Fibroblast of lung (primary cell): ENCODE measurements around the gene WDR87. TPM values are rescaled to one million over a fixed set of nuclear protein-coding genes. Genes with fewer than 3 reads are reported as not detected.

Experiments used
- DNase-seq, 2 donors: peaks; one replicate each; pipeline versions ENCODE4 v3.0.0 to v3.0.0-alpha.2; 2010; ENCODE audit warnings: low read depth in 2 of 2
- H2AFZ ChIP-seq: 2 replicates; pipeline ENCODE4 v1.5.1; 2012; ENCODE audit warnings: low read length, control low read depth, inconsistent platforms
- H3K27ac ChIP-seq: 2 replicates; pipeline ENCODE4 v1.5.1; 2011; ENCODE audit warnings: low read length, control low read depth; ENCODE audit not compliant: insufficient read depth
- H3K27me3 ChIP-seq: 2 replicates; pipeline ENCODE4 v1.5.1; 2011; ENCODE audit warnings: mild to moderate bottlenecking, low read length; ENCODE audit not compliant: control insufficient read depth, insufficient read depth
- H3K36me3 ChIP-seq: 2 replicates; pipeline ENCODE4 v1.5.1; 2011; ENCODE audit warnings: low read length; ENCODE audit not compliant: control insufficient read depth, insufficient read depth
- H3K4me1 ChIP-seq: 2 replicates; pipeline ENCODE4 v1.5.1; 2011; ENCODE audit warnings: low read length; ENCODE audit not compliant: control insufficient read depth, insufficient read depth; ENCODE audit errors: extremely low read depth
- H3K4me2 ChIP-seq: 2 replicates; pipeline ENCODE4 v1.5.1; 2011; ENCODE audit warnings: low read length, control low read depth; ENCODE audit not compliant: insufficient read depth; ENCODE audit errors: extremely low read depth
- H3K4me3 ChIP-seq, 4 experiments: fragments of 200-600 bp in 1 of 4; sonication (generic) in 1 of 4; replicated peaks in 1 of 4; 2 replicates each; pipeline ENCODE4 v1.5.1; 2011 to 2016; ENCODE audit warnings: low read length in 4 of 4, low read depth in 3 of 4, mild to moderate bottlenecking in 3 of 4, control low read depth in 2 of 4, inconsistent platforms in 1 of 4, mixed read lengths in 1 of 4; ENCODE audit not compliant: insufficient read depth in 1 of 4; ENCODE audit errors: control extremely low read depth in 1 of 4
- H3K79me2 ChIP-seq: 2 replicates; pipeline ENCODE4 v1.5.1; 2012; ENCODE audit warnings: mild to moderate bottlenecking, low read length, inconsistent platforms; ENCODE audit not compliant: control insufficient read depth, insufficient read depth
- H3K9ac ChIP-seq: 2 replicates; pipeline ENCODE4 v1.5.1; 2011; ENCODE audit warnings: mild to moderate bottlenecking, low read length, control low read depth; ENCODE audit not compliant: insufficient read depth
- H3K9me3 ChIP-seq: 2 replicates; pipeline ENCODE4 v1.5.1; 2012; ENCODE audit warnings: low read depth, low read length; ENCODE audit not compliant: control insufficient read depth, insufficient read depth
- H4K20me1 ChIP-seq: 2 replicates; pipeline ENCODE4 v1.5.1; 2011; ENCODE audit warnings: low read length; ENCODE audit not compliant: control insufficient read depth, insufficient read depth; ENCODE audit errors: extremely low read depth
- CTCF ChIP-seq, 2 donors: IDR thresholded peaks in 1 of 2; conservative IDR thresholded peaks in 1 of 2; 1 replicate in 1 of 2; 2 replicates in 1 of 2; pipeline ENCODE4 v1.5.1; 2011 to 2012; ENCODE audit warnings: low read length in 2 of 2, control low read depth in 1 of 2, inconsistent platforms in 1 of 2, low read depth in 1 of 2, mild to moderate bottlenecking in 1 of 2
- EZH2 ChIP-seq: IDR thresholded peaks from 2 replicates; pipeline ENCODE4 v1.5.1; 2012; ENCODE audit warnings: low read length, control low read depth, mild to moderate bottlenecking; ENCODE audit errors: missing control alignments
- polyA plus RNA-seq, 2 donors: library from polyadenylated mRNA; depleted of rRNA in 1 of 2; stranded (reverse) in 1 of 2; unstranded in 1 of 2; fragments of >200 nt; gene quantifications; 2 replicates each; pipeline ENCODE4 v1.2.1, GENCODE V29; 2011 to 2012; ENCODE audit warnings: missing spikeins in 1 of 2
- total RNA-seq: library from RNA; depleted of rRNA; stranded (reverse); fragments of >200 nt; gene quantifications from 2 replicates; pipeline ENCODE4 v1.2.1, GENCODE V29; 2014

WDR87 gene
- total and polyA plus RNA-seq, 2 donors (not counting 1 experiment from before 2014, with no cell fraction given), result not detected

GRCh38 chr19:37874784-37875183 lies 31.6 kb downstream of the WDR87 start:
- no peak overlapping the region for H3K9ac ChIP-seq
- H3K27ac ChIP-seq, result no peak overlapping the region
- H3K36me3 ChIP-seq, result no peaks in the 10 kb centered on the region
- H3K4me3 ChIP-seq, result no peak overlapping the region
- DNase-seq, result peak; percentile 5 to 8
- no peak overlapping the region for H3K4me2 ChIP-seq
- H3K4me1 ChIP-seq, result no peaks in the 10 kb centered on the region
- H3K9me3 ChIP-seq, result no peaks in the 10 kb centered on the region
- H3K79me2 ChIP-seq, result no peaks in the 10 kb centered on the region
- no peaks in the 10 kb centered on the region for H4K20me1 ChIP-seq
- TF ChIP-seq EZH2, result no peak
- no peak for TF ChIP-seq CTCF (conservative IDR thresholded peaks at IDR 0.05 in 1 of 2, IDR thresholded peaks at IDR 0.05 in 1 of 2; ENCODE audit: low read depth in 1 of 2, low read length in 2 of 2)
- no peaks in the 10 kb centered on the region for H3K27me3 ChIP-seq
- H2AFZ ChIP-seq, result no peak overlapping the region

- H3K27ac ChIP-seq, result no peak overlapping the region
- H2AFZ ChIP-seq, result no peak overlapping the region
- H3K36me3 ChIP-seq, result no peaks in the 10 kb centered on the region
- H3K4me2 ChIP-seq, result no peak overlapping the region
- H4K20me1 ChIP-seq, result no peaks in the 10 kb centered on the region
- no peaks in the 10 kb centered on the region for H3K4me1 ChIP-seq
- H3K9me3 ChIP-seq, result no peaks in the 10 kb centered on the region
- TF ChIP-seq EZH2 (no peak), CTCF (conservative IDR thresholded peaks at IDR 0.05 in 1 of 2, IDR thresholded peaks at IDR 0.05 in 1 of 2; ENCODE audit: low read depth in 1 of 2, low read length in 2 of 2) (no peak)
- no peak overlapping the region for H3K9ac ChIP-seq
- no peaks in the 10 kb centered on the region for H3K79me2 ChIP-seq
- no peaks in the 10 kb centered on the region for H3K27me3 ChIP-seq
- H3K4me3 ChIP-seq, result no peak overlapping the region
- peak in 1 of 2 donors; percentile 36 for DNase-seq
Measured at GRCh38 chr19:37872383-37872782, 34.0 kb downstream of the WDR87 start.

DNA sequence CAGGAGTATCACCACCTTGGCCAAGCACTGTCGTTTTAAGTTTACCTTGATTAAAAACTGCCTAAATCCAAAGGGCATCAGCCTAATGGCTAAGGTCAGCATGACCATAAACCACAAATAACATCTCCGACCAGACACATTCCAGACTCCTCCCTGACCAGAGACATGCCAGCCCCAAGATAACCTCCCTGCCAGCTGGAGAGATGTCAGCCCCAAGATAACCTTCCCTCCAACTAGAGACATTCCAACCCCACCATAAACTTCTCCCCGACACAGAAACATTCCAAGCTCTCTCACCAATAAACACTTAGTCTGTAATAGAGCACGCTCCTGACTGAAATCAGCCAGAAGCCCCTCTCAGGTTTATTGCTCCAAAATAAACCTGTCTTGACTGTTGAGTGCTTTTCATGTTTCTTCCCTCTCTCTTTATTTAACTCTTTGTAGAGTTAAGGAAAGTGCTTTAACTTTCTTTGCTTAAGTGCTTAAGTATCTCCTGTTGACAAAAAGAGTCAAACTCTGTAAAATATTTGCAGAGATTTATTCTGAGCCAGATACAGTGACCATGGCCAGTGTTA lies 36.5 kb downstream of the WDR87 start:
- Histone ChIP-seq H3K27ac (no peak overlapping the region), H3K9ac (no peak overlapping the region), H3K4me1 (no peaks in the 10 kb centered on the region), H3K9me3 (no peaks in the 10 kb centered on the region), H4K20me1 (no peaks in the 10 kb centered on the region), H3K79me2 (no peaks in the 10 kb centered on the region), H3K27me3 (no peaks in the 10 kb centered on the region), H3K4me2 (no peak overlapping the region), H2AFZ (no peak overlapping the region), H3K4me3 (no peak overlapping the region), H3K36me3 (no peaks in the 10 kb centered on the region)
- TF ChIP-seq EZH2 (no peak), CTCF (conservative IDR thresholded peaks at IDR 0.05 in 1 of 2, IDR thresholded peaks at IDR 0.05 in 1 of 2; ENCODE audit: low read depth in 1 of 2, low read length in 2 of 2) (no peak)
- no peak for DNase-seq
